IMR-90 (cell line): Measurements from ENCODE around the gene OR11L1. TPM values are rescaled to one million over a fixed set of nuclear protein-coding genes. Genes with fewer than 3 reads are reported as not detected.

Experiments used
- ATAC-seq: fragments of 200-7000 bp; cut with Tn5 transposase; 2 replicates; pipeline ENCODE4 v1.9.1; 2020; ENCODE audit warnings: low read depth, mild to moderate bottlenecking, moderate library complexity
- BruUV-seq: library from RNA; stranded (reverse); fragments of 400-500 nt; replicated peaks from 2 replicates; lab custom pipeline; 2021; lab: Mats Ljungman, UMichigan
- CTCF ChIA-PET: fragments of 300-600 bp; formaldehyde crosslinking; extraction: SDS; loops from one replicate; lab custom pipeline; 2021; ENCODE audit warnings: antibody characterized with exemption; lab: Yijun Ruan, JAX
- POLR2A ChIA-PET: fragments of 300-600 bp; sonication (Branson Sonifier 250); formaldehyde crosslinking; loops from one replicate; lab custom pipeline; 2022; ENCODE audit warnings: antibody characterized with exemption; ENCODE audit not compliant: unreplicated experiment; lab: Charles Lee
- DNase-seq: peaks from one replicate; pipeline ENCODE4 v3.0.0; 2013
- H2AFZ ChIP-seq: replicated peaks from 2 replicates; pipeline ENCODE3; 2013; ENCODE audit warnings: low read length, mild to moderate bottlenecking; ENCODE audit not compliant: poor library complexity
- H2AK5ac ChIP-seq: 2 replicates; pipeline ENCODE4 v1.6.1; 2013; ENCODE audit warnings: low read depth, low read length, inconsistent platforms
- H2AK9ac ChIP-seq: replicated peaks from 2 replicates; pipeline ENCODE3; 2013; ENCODE audit warnings: mild to moderate bottlenecking, low read depth, low read length, moderate library complexity; ENCODE audit not compliant: poor library complexity
- H2BK120ac ChIP-seq: 2 replicates; pipeline ENCODE4 v1.6.1; 2013; ENCODE audit warnings: low read depth, low read length, inconsistent platforms
- H2BK15ac ChIP-seq: 3 replicates; pipeline ENCODE4 v1.6.1; 2013; ENCODE audit warnings: low read depth, low read length, inconsistent platforms
- H2BK20ac ChIP-seq: 2 replicates; pipeline ENCODE4 v1.6.1; 2013; ENCODE audit warnings: low read depth, mild to moderate bottlenecking, inconsistent platforms, low read length, moderate library complexity
- H2BK5ac ChIP-seq: 2 replicates; pipeline ENCODE4 v1.6.1; 2013; ENCODE audit warnings: mild to moderate bottlenecking, low read depth, low read length, inconsistent platforms; ENCODE audit not compliant: poor library complexity, severe bottlenecking
- H3K14ac ChIP-seq: replicated peaks from 2 replicates; pipeline ENCODE4 v1.6.1; 2013; ENCODE audit warnings: low read depth, low read length, inconsistent platforms
- H3K18ac ChIP-seq: 2 replicates; pipeline ENCODE4 v1.6.1; 2013; ENCODE audit warnings: low read depth, low read length, control low read depth
- H3K23ac ChIP-seq: 2 replicates; pipeline ENCODE4 v1.6.1; 2013; ENCODE audit warnings: low read depth, low read length, inconsistent platforms
- H3K27ac ChIP-seq: 2 replicates; pipeline ENCODE4 v1.5.1; 2013; ENCODE audit warnings: mild to moderate bottlenecking, control low read depth, low read length; ENCODE audit not compliant: insufficient read depth
- H3K27me3 ChIP-seq: 2 replicates; pipeline ENCODE4 v1.6.1; 2013; ENCODE audit warnings: low read length; ENCODE audit not compliant: control insufficient read depth, insufficient read depth
- H3K36me3 ChIP-seq: 2 replicates; pipeline ENCODE4 v1.6.1; 2013; ENCODE audit warnings: low read length, mixed read lengths; ENCODE audit not compliant: control insufficient read depth, insufficient read depth
- H3K4ac ChIP-seq: 2 replicates; pipeline ENCODE4 v1.6.1; 2013; ENCODE audit warnings: low read depth, low read length, inconsistent platforms
- H3K4me1 ChIP-seq: 2 replicates; pipeline ENCODE4 v1.6.1; 2013; ENCODE audit warnings: low read length, mixed read lengths; ENCODE audit not compliant: control insufficient read depth, insufficient read depth
- H3K4me2 ChIP-seq: 2 replicates; pipeline ENCODE4 v1.6.1; 2013; ENCODE audit warnings: low read depth, mild to moderate bottlenecking, control low read depth, low read length, moderate library complexity
- H3K4me3 ChIP-seq: 2 replicates; pipeline ENCODE4 v1.5.1; 2013; ENCODE audit warnings: low read depth, mild to moderate bottlenecking, control low read depth, low read length, moderate library complexity; ENCODE audit not compliant: insufficient read depth
- H3K56ac ChIP-seq: 2 replicates; pipeline ENCODE4 v1.6.1; 2013; ENCODE audit warnings: low read length, inconsistent platforms; ENCODE audit not compliant: insufficient read depth; ENCODE audit errors: extremely low read depth
- H3K79me1 ChIP-seq, 2 experiments: 2 replicates each; pipeline ENCODE4 v1.6.1; 2013; ENCODE audit warnings: low read length in 2 of 2, inconsistent platforms in 1 of 2, low read depth in 1 of 2
- H3K9ac ChIP-seq: 2 replicates; pipeline ENCODE4 v1.6.1; 2013; ENCODE audit warnings: low read depth, low read length, control low read depth
- H3K9me1 ChIP-seq: 2 replicates; pipeline ENCODE4 v1.6.1; 2013; ENCODE audit warnings: low read length, inconsistent platforms; ENCODE audit not compliant: insufficient read depth
- H3K9me3 ChIP-seq: 2 replicates; pipeline ENCODE4 v1.6.1; 2013; ENCODE audit warnings: low read length; ENCODE audit not compliant: control insufficient read depth, insufficient read depth
- H4K20me1 ChIP-seq: 2 replicates; pipeline ENCODE4 v1.6.1; 2013; ENCODE audit warnings: low read length, inconsistent platforms; ENCODE audit not compliant: insufficient read depth
- H4K5ac ChIP-seq: 2 replicates; pipeline ENCODE4 v1.6.1; 2013; ENCODE audit warnings: mild to moderate bottlenecking, low read depth, low read length, control low read depth
- H4K8ac ChIP-seq, 2 experiments: 2 replicates each; pipeline ENCODE4 v1.6.1; 2013; ENCODE audit warnings: low read depth in 2 of 2, low read length in 2 of 2, control low read depth in 1 of 2, inconsistent platforms in 1 of 2
- H4K91ac ChIP-seq: 2 replicates; pipeline ENCODE4 v1.6.1; 2013; ENCODE audit warnings: low read depth, low read length, inconsistent platforms; ENCODE audit not compliant: insufficient read depth
- CEBPB ChIP-seq: IDR thresholded peaks from 2 replicates; pipeline ENCODE4 v1.6.1; 2012; ENCODE audit warnings: low read depth, low read length, improper control_type of control experiment
- FOS ChIP-seq: fragments of 150-350 bp; IDR thresholded peaks from 2 replicates; pipeline ENCODE4 v1.6.1; 2016; ENCODE audit warnings: low read depth, low read length
- NFE2L2 ChIP-seq: fragments of 150-350 bp; IDR thresholded peaks from 2 replicates; pipeline ENCODE4 v1.6.1; 2016; ENCODE audit warnings: low read depth, mild to moderate bottlenecking, low read length
- RAD21 ChIP-seq: IDR thresholded peaks from 2 replicates; pipeline ENCODE4 v1.6.1; 2012; ENCODE audit warnings: low read length, improper control_type of control experiment
- RFX5 ChIP-seq: IDR thresholded peaks from 2 replicates; pipeline ENCODE4 v1.8.0; 2012; ENCODE audit warnings: low read depth, mild to moderate bottlenecking, low read length, moderate library complexity
- SMC3 ChIP-seq: fragments of 150-350 bp; IDR thresholded peaks from 2 replicates; pipeline ENCODE4 v1.6.1; 2016; ENCODE audit warnings: low read depth, mild to moderate bottlenecking, antibody characterized with exemption, low read length, moderate library complexity
- WGBS, 2 experiments: methylation state at CpG; one replicate each; pipeline versions ENCODE4 v1.1.5 to v1.1.7; 2013; ENCODE audit warnings: missing lambda C conversion rate in 2 of 2; ENCODE audit not compliant: insufficient read length in 1 of 2; ENCODE audit errors: extremely low coverage in 2 of 2; 5-methylcytosine and 5-hydroxymethylcytosine counted together
- dilution Hi-C: fragments of 300-500 bp; cut with HindIII; formaldehyde crosslinking; loops from one replicate; pipeline ENCODE4 v1.14.3; 2018; ENCODE audit warnings: low sequenced_read_pairs; ENCODE audit not compliant: unreplicated experiment
- in situ Hi-C: fragments of 300-500 bp; cut with MboI; formaldehyde crosslinking; loops from 3 replicates; pipeline ENCODE4 v1.14.3; 2019; ENCODE audit warnings: low sequenced_read_pairs, inconsistent platforms, mixed read lengths
- intact Hi-C: fragments of 100-400 bp; cut with micrococcal nuclease; formaldehyde crosslinking; loops from 2 replicates; pipeline ENCODE4 v1.10.0; 2022
- polyA plus RNA-seq, 3 experiments: library from polyadenylated mRNA; depleted of rRNA; stranded (reverse); fragments of >200 nt; gene quantifications; 2 replicates each; pipeline ENCODE4 v1.2.3, GENCODE V29; 2012; ENCODE audit warnings: low replicate concordance in 1 of 3
- total RNA-seq: library from RNA; depleted of rRNA; stranded (reverse); fragments of >200 nt; gene quantifications from 2 replicates; pipeline ENCODE4 v1.2.3, GENCODE V29; 2012
- TF ChIP-seq, protein P1 (sequence below): fragments of 150-350 bp; IDR thresholded peaks from 2 replicates; pipeline ENCODE4 v1.6.1; 2017; ENCODE audit warnings: mild to moderate bottlenecking, antibody characterized with exemption, low read length, low read depth

Gene OR11L1
- total and polyA plus RNA-seq, 2 of the 4 experiments (the other 2 are of a cell fraction): not detected

DNA sequence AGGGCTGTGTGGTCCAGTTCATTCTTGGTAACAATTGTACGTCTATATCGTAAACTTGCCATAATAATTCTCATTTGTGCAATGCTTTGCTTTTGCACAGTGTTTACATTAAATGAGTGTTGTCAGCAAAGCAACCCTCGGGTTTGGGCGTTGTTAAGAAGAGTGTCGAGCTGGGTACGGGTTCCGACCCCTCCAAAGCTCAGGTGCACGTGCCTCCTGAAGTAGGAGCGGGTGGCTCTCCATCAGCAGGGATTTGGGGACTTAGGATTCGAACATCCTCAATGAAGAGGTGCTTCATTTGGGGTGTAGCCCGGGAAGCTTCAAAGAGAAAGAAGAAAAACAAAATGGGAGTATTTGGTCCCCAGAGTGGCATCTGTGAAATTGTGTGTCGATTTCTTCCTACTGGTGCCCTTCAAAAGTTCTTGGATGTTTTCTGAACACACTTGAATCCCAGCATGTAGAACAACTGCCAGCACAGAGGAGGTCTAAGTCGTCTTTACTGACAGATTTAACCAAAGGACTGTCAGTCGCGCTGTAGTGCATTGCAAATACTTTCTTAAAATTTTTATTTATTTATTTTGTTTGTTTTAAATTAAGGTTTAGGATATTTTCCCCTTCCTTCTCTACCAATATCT, 16.4 kb upstream of the OR11L1 start:
- Histone ChIP-seq H3K9me3 (peaks cover 26% of the 10 kb centered on the region), H2AFZ (peak overlapping the region; percentile 63), H3K9me1 (no peaks in the 10 kb centered on the region), H2BK5ac (no peak overlapping the region), H2BK20ac (no peak overlapping the region), H2AK5ac (no peak overlapping the region), H3K4me2 (peak overlapping the region; percentile 65; the same call in 1 of the 2 replicates), H3K56ac (no peak overlapping the region), H3K27me3 (no peaks in the 10 kb centered on the region), H3K36me3 (no peaks in the 10 kb centered on the region), H4K20me1 (no peaks in the 10 kb centered on the region), H3K14ac (no peak overlapping the region), H4K5ac (no peak overlapping the region; the same call in 1 of the 2 replicates), H3K4ac (no peak overlapping the region), H3K4me1 (no peaks in the 10 kb centered on the region), H3K18ac (peak overlapping the region; percentile 27; the same call in 1 of the 2 replicates), H2BK15ac (no peak overlapping the region), H3K23ac (no peak overlapping the region), H4K91ac (no peak overlapping the region), H3K79me1 (no peaks in the 10 kb centered on the region), H3K4me3 (peak overlapping the region; percentile 86; the same call in 1 of the 2 replicates), H2AK9ac (no peak overlapping the region), H3K9ac (no peak overlapping the region), H3K27ac (no peak overlapping the region), H2BK120ac (no peak overlapping the region), H4K8ac (no peak overlapping the region; a peak in 1 of 4 replicates)
- intact Hi-C loops: no loop called here
- DNase-seq (no peak), ATAC-seq (no peak)
- ChIA-PET POLR2A (no interaction called here), CTCF (no interaction called here)
- WGBS, 2 experiments: 15% methylated on average over 6 of the region's 15 CpGs; no CpG with 5 or more reads in 1 of the 2 experiments
- in situ Hi-C loops: no loop called here
- TF ChIP-seq SMC3 (no peak), RFX5 (no peak), CEBPB (no peak), RAD21 (no peak), FOS (no peak), NFE2L2 (no peak)
- TF ChIP-seq, protein P1, sequence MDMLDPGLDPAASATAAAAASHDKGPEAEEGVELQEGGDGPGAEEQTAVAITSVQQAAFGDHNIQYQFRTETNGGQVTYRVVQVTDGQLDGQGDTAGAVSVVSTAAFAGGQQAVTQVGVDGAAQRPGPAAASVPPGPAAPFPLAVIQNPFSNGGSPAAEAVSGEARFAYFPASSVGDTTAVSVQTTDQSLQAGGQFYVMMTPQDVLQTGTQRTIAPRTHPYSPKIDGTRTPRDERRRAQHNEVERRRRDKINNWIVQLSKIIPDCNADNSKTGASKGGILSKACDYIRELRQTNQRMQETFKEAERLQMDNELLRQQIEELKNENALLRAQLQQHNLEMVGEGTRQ: no peak
- BruUV-seq: no TSS peak
- dilution Hi-C loops: no loop called here
